ENCODE measurements around the gene MANBA.

Gene MANBA

DNA sequence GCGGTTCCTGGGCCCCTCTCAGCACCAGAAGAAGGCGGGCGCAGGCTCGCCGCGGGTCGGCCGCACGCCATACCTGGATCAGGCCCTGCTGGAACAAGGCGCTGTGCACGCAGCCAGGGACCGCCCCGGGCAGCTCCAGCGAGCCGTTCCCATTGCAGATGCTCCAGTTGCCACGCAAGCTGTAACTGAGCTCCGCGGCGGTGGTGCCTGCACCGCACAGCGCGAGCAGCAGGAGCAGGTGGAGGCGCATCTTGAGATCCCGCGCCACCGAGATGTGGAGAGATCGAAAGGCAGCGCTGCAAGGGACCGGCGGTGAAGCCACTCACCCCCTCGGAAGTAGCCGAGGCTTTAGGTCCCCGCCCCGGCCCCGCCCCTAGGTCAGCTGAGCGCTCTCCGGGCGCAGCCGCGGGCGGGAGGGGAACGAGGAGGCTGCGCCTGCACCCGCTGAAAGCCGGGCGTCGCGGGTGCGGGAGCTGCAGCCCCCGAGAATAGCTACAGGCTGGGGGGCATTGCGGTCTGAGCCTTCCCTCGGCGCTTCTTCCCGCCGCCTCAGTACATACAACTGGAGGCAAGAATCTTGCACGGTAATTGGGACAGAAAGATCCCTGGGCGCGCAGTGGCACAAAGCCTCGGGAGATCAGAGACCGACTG is at the start of gene MANBA:
TSS of gene MANBA (minus strand) at position 324 of the 651 bp plus-strand sequence. CDS start at position 250, 74 bp downstream.
- DNase-seq = peak; percentile 63

- DNase-seq = no peak
These were observed 48.9 kb upstream of the MANBA start for GRCh38 chr4:102809691-102810090.

DNA sequence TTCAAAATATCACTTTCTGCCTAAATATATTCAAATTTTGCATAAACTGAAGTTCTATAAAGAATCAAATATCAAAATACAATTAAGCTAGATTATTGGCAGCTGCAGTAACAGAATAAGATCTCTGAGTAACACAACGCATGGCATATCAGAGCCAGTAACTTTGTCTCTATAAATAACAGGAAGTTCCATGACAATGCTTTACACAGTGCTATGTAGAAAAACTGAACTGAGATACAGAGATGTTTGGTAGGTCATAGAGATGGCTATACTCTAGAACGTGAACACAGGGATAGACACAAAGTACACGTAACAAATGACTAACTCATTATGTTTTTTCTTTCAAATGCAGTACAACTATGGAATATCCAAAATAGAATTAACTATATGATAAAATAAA is 48.4 kb upstream of the MANBA start:
- no peak for DNase-seq

- no peak for DNase-seq
These were observed 47.2 kb upstream of the MANBA start for GRCh38 chr4:102808009-102808408.

DNA sequence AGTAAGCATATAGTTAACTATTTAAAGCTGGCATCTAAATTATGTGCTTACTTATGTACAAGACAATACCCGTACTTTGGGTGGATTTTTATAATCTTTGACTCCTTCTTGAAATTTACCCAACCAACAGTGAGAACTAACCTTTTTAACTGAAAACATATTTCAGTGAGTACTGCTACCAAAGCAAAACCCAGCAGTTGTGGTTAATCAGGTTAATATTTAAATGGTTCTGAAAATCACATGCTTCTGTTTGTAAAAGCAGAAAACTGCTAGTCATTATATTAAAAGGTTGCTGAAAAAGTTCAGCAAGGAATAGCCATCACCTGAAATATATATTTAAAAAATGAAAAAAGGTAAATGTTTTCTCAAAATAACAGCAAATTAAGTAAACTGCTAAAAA is 46.6 kb upstream of the MANBA start:
- no peak for DNase-seq

DNA sequence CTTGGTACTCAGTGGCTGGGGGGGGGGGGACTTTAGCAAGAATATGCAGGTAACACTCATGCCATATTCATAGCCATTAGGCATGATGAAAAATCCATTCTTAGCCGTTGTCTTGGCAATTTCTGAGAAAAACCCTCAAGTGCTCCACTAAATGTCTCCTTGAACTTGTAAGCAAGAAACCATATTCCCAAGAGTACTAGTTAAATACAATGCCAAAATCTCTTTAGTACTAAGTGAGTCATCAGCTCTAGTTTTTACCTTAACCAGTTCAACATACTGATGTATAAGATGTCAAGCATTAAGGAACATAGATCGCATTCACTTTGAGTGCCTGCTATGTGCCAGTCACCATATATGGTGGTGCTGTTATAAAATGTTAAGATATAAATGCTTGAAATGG is 39.0 kb upstream of the MANBA start:
- no peak for DNase-seq

DNA sequence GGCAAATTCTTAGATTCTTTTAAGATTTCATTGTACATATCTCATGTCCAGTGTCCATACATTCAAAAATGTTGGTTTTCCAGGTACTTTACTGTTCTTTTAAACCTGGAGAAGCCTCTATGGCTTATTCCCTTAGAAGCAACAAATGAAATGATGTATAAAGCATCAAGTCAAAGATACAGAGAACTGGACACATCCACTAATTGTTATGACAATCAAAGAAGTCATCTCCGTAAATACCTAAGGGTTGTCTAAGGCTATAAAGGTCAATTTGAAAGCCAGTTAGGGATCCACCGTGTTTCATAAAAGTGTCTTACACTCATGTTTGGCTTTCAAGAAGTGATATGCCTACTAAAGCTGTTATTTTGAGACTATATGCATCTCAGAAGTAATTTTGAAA is 34.2 kb upstream of the MANBA start:
- no peak for DNase-seq

GRCh38 chr4:102792361-102792936 is 31.7 kb upstream of the MANBA start:
- DNase-seq = no peak

GRCh38 chr4:102791318-102791835 is 30.6 kb upstream of the MANBA start:
- no peak for DNase-seq

GRCh38 chr4:102789317-102789717 is 28.5 kb upstream of the MANBA start:
- peak; percentile 2 for DNase-seq

DNA sequence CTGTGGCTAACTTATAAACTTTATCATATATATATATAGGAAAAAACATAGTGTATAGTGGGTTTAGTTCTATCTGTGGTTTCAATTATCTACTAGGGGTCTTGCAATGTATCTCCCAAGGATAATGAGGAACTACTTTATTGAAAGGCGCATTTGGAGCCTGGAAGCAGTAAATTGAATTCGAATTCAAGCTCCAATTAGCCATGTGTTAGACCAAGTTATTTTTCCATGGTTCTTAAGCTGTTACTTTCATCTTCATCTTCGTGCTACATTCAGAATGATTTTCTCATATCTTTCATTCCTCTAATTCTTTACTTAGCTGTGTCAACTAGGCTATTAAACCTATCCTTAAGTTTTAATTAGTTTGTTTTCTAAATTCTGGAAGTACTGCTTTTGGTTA is 27.2 kb upstream of the MANBA start:
- DNase-seq = no peak

GRCh38 chr4:102787096-102787881 is 26.5 kb upstream of the MANBA start:
- DNase-seq = no peak

DNA sequence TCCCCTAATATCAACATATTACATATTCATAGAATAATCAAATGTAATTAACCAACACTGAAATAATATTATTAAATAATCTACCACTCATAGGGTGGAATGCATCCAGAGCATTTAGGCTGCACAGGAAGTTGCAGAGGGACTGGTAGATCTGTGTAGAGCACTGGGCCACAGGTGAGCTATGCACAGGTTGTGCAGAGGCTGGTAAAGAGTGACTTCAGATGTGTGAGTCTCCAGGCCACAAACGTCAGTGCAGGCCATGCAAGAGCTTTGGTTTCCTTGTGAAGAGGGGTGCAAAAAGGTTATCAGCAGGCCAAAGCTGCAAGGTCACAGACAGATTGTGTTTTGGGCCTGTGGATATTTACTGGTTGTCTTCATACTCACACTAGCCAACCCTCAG is 25.5 kb upstream of the MANBA start:
- no peak for DNase-seq

- no peak for DNase-seq
These were observed 22.2 kb upstream of the MANBA start for GRCh38 chr4:102783006-102783405.

DNA sequence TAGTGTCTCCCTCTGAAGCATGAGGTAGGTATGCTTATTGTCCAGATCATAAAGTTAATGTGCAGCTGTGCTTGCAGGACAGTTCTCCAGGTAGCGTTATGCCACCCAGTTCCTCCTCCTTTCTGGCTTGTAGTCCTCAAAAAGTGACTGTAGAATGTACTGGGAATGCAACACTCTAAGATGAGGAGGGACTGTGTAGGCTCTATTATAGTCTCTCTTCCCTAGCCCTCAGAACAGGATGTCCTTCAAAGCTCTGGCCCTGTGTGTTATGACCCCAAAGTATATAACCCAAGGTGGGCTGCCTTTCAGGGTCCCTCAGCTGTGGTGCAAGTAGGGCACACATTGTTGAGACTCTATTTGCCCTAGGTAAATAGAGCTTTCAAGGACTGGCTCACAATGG is 20.8 kb upstream of the MANBA start:
- DNase-seq = no peak

- DNase-seq = no peak
These were observed 19.8 kb upstream of the MANBA start for GRCh38 chr4:102780476-102781144.

- DNase-seq = no peak
These were observed 18.4 kb upstream of the MANBA start for GRCh38 chr4:102779204-102779603.

DNA sequence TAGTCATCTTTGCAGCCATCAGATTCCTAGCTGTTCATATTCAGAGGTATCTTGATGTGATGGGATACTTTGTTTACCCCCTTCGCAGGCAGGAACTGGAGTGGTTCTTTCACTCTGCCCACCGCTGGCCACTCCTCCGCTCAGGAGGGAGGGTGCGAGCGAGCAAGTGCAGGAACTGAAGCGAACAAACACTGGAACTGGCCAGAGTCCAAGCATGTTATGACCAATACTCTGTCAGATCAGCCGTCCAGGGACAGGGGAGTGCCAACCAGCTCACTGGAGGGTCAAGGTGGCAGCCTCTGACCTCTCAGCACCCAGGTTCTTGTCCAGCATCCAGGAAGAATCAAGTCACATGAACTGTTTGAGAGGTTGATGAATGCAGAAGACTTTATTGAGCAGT is 18.0 kb upstream of the MANBA start:
- DNase-seq = no peak

GRCh38 chr4:102775805-102776204 is 15.0 kb upstream of the MANBA start:
- no peak for DNase-seq

GRCh38 chr4:102774254-102774653 is 13.5 kb upstream of the MANBA start:
- no peak for DNase-seq

DNA sequence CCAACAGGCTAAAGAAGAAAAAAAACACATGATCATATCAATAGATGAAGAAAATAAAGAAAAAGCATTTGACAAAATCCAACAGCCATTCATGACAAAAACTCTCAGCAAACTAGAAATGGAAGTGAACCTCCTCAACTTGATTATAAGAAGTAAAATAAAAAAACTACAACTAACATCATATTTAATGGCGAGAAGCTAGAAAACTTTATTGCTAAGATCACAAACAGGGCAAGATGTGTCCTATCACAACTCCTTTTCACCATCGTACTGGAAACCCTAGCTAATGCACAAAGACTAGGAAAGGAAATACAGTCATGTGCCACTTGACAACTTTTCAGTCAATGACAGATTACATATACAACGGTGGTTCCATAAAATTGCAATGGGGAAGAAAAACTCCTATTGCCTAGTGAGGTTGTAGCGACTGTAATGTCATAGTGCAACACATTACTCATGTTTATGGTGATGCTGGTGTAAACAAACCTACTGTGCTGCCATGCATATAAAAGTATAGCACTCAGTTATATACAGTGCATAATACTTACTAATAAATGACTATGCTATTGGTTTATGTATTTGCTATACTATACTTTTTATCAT is 12.1 kb upstream of the MANBA start:
- no peak for DNase-seq

- no peak for DNase-seq
These were observed 4.1 kb upstream of the MANBA start for GRCh38 chr4:102764901-102765300.

DNA sequence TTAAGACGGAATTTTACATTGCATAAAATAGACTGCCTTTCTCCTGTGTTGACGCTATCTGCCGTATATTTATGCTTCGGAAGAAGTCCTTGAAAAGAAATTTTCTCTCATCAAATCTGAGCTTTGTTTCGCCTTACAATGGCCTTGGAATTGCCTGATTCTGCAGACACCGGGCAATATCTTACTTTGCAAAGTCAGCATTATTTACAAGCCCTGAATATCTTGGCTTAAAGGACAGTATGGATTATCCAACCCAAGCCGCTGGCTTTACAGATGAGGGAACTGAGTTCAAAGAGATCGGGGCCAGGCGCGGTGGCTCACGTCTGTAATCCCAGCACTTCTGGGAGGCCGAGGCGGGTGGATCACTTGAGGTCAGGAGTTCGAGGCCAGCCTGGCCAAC is 1.1 kb upstream of the MANBA start:
- DNase-seq = no peak
